ENCODE measurements around the gene PDE4D.
A peak's percentile ranks its signal among the peaks of the same experiment; 100 is the strongest.
"Not testable (repeated sequence)": the region's sequence is repeated elsewhere in the genome, so short reads cannot be mapped to it uniquely, and the experiment has no call there.

Gene PDE4D

GRCh38 chr5:59767211-59767605 is 126.3 kb downstream of the PDE4D start:
- no peaks in the 10 kb centered on the region for H3K9me3 ChIP-seq (ENCODE audit: low read length)
- peak overlapping the region; percentile 90 for H3K27ac ChIP-seq (ENCODE audit: low read depth, low read length)
- H3K27me3 ChIP-seq (ENCODE audit: control insufficient read depth in 1 of 2, insufficient read depth in 2 of 2, low read length in 2 of 2): no peaks in the 10 kb centered on the region
- peak overlapping the region; percentile 71 for H3K9ac ChIP-seq (ENCODE audit: low read length)
- H3K4me3 ChIP-seq (ENCODE audit: low read depth in 1 of 2, low read length in 2 of 2): peak overlapping the region; percentile 57 to 81
- no peaks in the 10 kb centered on the region for H3K36me3 ChIP-seq (ENCODE audit: insufficient read depth, low read length)
- H3K4me1 ChIP-seq (ENCODE audit: insufficient read depth, low read length): peaks cover 29% of the 10 kb centered on the region

GRCh38 chr5:59766427-59767210 is 126.9 kb downstream of the PDE4D start:
- no peaks in the 10 kb centered on the region for H3K36me3 ChIP-seq (ENCODE audit: insufficient read depth, low read length)
- H3K4me1 ChIP-seq (ENCODE audit: insufficient read depth, low read length): peaks cover 23% of the 10 kb centered on the region
- no peaks in the 10 kb centered on the region for H3K9me3 ChIP-seq (ENCODE audit: low read length)
- no peaks in the 10 kb centered on the region for H3K27me3 ChIP-seq (ENCODE audit: control insufficient read depth in 1 of 2, insufficient read depth in 2 of 2, low read length in 2 of 2)
- H3K9ac ChIP-seq (ENCODE audit: low read length): peak overlapping the region; percentile 71
- H3K27ac ChIP-seq (ENCODE audit: low read depth, low read length): peak overlapping the region; percentile 90
- H3K4me3 ChIP-seq (ENCODE audit: low read depth in 1 of 2, low read length in 2 of 2): peak overlapping the region; percentile 57 to 81

- H3K4me1 ChIP-seq (ENCODE audit: insufficient read depth, low read length): peaks cover 26% of the 10 kb centered on the region
- no peaks in the 10 kb centered on the region for H3K27me3 ChIP-seq (ENCODE audit: control insufficient read depth in 1 of 2, insufficient read depth in 2 of 2, low read length in 2 of 2)
- H3K9ac ChIP-seq (ENCODE audit: low read length): no peak overlapping the region
- peak overlapping the region; percentile 57 to 81 for H3K4me3 ChIP-seq (ENCODE audit: low read depth in 1 of 2, low read length in 2 of 2)
- no peaks in the 10 kb centered on the region for H3K9me3 ChIP-seq (ENCODE audit: low read length)
- no peaks in the 10 kb centered on the region for H3K36me3 ChIP-seq (ENCODE audit: insufficient read depth, low read length)
- H3K27ac ChIP-seq (ENCODE audit: low read depth, low read length): peak overlapping the region; percentile 90
Measured at GRCh38 chr5:59765446-59765845, 128.1 kb downstream of the PDE4D start.

GRCh38 chr5:59764361-59764760 is 129.2 kb downstream of the PDE4D start:
- Histone ChIP-seq H3K36me3 (ENCODE audit: insufficient read depth, low read length) (no peaks in the 10 kb centered on the region), H3K27ac (ENCODE audit: low read depth, low read length) (no peak overlapping the region), H3K4me1 (ENCODE audit: insufficient read depth, low read length) (peaks cover 30% of the 10 kb centered on the region)

GRCh38 chr5:59763541-59763940 is 130.0 kb downstream of the PDE4D start:
- no peaks in the 10 kb centered on the region for H3K9me3 ChIP-seq (ENCODE audit: low read length)
- H3K9ac ChIP-seq (ENCODE audit: low read length): no peak overlapping the region
- H3K27me3 ChIP-seq (ENCODE audit: control insufficient read depth in 1 of 2, insufficient read depth in 2 of 2, low read length in 2 of 2): no peaks in the 10 kb centered on the region
- peaks cover 28% of the 10 kb centered on the region for H3K4me1 ChIP-seq (ENCODE audit: insufficient read depth, low read length)
- H3K27ac ChIP-seq (ENCODE audit: low read depth, low read length): no peak overlapping the region
- H3K4me3 ChIP-seq (ENCODE audit: low read depth in 1 of 2, low read length in 2 of 2): no peak overlapping the region
- no peaks in the 10 kb centered on the region for H3K36me3 ChIP-seq (ENCODE audit: insufficient read depth, low read length)

More at GRCh38 chr5:59764361-59764760, 129.2 kb downstream of the PDE4D start:
- Histone ChIP-seq H3K9me3 (ENCODE audit: low read length) (no peaks in the 10 kb centered on the region), H3K9ac (ENCODE audit: low read length) (no peak overlapping the region), H3K4me3 (ENCODE audit: low read depth in 1 of 2, low read length in 2 of 2) (no peak overlapping the region), H3K27me3 (ENCODE audit: control insufficient read depth in 1 of 2, insufficient read depth in 2 of 2, low read length in 2 of 2) (no peaks in the 10 kb centered on the region)

- H3K9me3 ChIP-seq (ENCODE audit: low read length); H3K9ac ChIP-seq (ENCODE audit: low read length); H3K36me3 ChIP-seq (ENCODE audit: insufficient read depth, low read length): not testable (repeated sequence)
Measured at GRCh38 chr5:59762232-59762631, 131.3 kb downstream of the PDE4D start.

GRCh38 chr5:59760785-59761348 is 132.7 kb downstream of the PDE4D start:
- no peak overlapping the region for H3K4me3 ChIP-seq (ENCODE audit: low read depth in 1 of 2, low read length in 2 of 2)
- no peak overlapping the region for H3K27ac ChIP-seq (ENCODE audit: low read depth, low read length)
- no peaks in the 10 kb centered on the region for H3K36me3 ChIP-seq (ENCODE audit: insufficient read depth, low read length)
- H3K9ac ChIP-seq (ENCODE audit: low read length): no peak overlapping the region
- no peaks in the 10 kb centered on the region for H3K9me3 ChIP-seq (ENCODE audit: low read length)
- no peaks in the 10 kb centered on the region for H3K27me3 ChIP-seq (ENCODE audit: control insufficient read depth in 1 of 2, insufficient read depth in 2 of 2, low read length in 2 of 2)
- peaks cover 43% of the 10 kb centered on the region for H3K4me1 ChIP-seq (ENCODE audit: insufficient read depth, low read length)

More at GRCh38 chr5:59762232-59762631, 131.3 kb downstream of the PDE4D start:
- H3K27me3 ChIP-seq (ENCODE audit: control insufficient read depth in 1 of 2, insufficient read depth in 2 of 2, low read length in 2 of 2); H3K4me3 ChIP-seq (ENCODE audit: low read depth in 1 of 2, low read length in 2 of 2); H3K27ac ChIP-seq (ENCODE audit: low read depth, low read length): not testable (repeated sequence)
- H3K4me1 ChIP-seq (ENCODE audit: insufficient read depth, low read length): peaks cover 37% of the 10 kb centered on the region

GRCh38 chr5:59759600-59760351 is 133.8 kb downstream of the PDE4D start:
- no peaks in the 10 kb centered on the region for H3K36me3 ChIP-seq (ENCODE audit: insufficient read depth, low read length)
- peaks cover 39% of the 10 kb centered on the region for H3K4me1 ChIP-seq (ENCODE audit: insufficient read depth, low read length)
- no peak overlapping the region for H3K9ac ChIP-seq (ENCODE audit: low read length)
- H3K9me3 ChIP-seq (ENCODE audit: low read length): no peaks in the 10 kb centered on the region
- no peak overlapping the region for H3K4me3 ChIP-seq (ENCODE audit: low read depth in 1 of 2, low read length in 2 of 2)
- no peaks in the 10 kb centered on the region for H3K27me3 ChIP-seq (ENCODE audit: control insufficient read depth in 1 of 2, insufficient read depth in 2 of 2, low read length in 2 of 2)
- H3K27ac ChIP-seq (ENCODE audit: low read depth, low read length): no peak overlapping the region

- Histone ChIP-seq H3K27ac (ENCODE audit: low read depth, low read length) (no peak overlapping the region), H3K4me1 (ENCODE audit: insufficient read depth, low read length) (peaks cover 33% of the 10 kb centered on the region), H3K36me3 (ENCODE audit: insufficient read depth, low read length) (no peaks in the 10 kb centered on the region), H3K27me3 (ENCODE audit: control insufficient read depth in 1 of 2, insufficient read depth in 2 of 2, low read length in 2 of 2) (no peaks in the 10 kb centered on the region), H3K4me3 (ENCODE audit: low read depth in 1 of 2, low read length in 2 of 2) (no peak overlapping the region), H3K9ac (ENCODE audit: low read length) (no peak overlapping the region), H3K9me3 (ENCODE audit: low read length) (no peaks in the 10 kb centered on the region)
Measured at GRCh38 chr5:59758566-59758965, 135.0 kb downstream of the PDE4D start.

GRCh38 chr5:59757442-59757841 is 136.1 kb downstream of the PDE4D start:
- Histone ChIP-seq H3K27ac (ENCODE audit: low read depth, low read length) (no peak overlapping the region), H3K9ac (ENCODE audit: low read length) (no peak overlapping the region), H3K4me1 (ENCODE audit: insufficient read depth, low read length) (peaks cover 34% of the 10 kb centered on the region), H3K4me3 (ENCODE audit: low read depth in 1 of 2, low read length in 2 of 2) (no peak overlapping the region), H3K9me3 (ENCODE audit: low read length) (no peaks in the 10 kb centered on the region), H3K36me3 (ENCODE audit: insufficient read depth, low read length) (no peaks in the 10 kb centered on the region), H3K27me3 (ENCODE audit: control insufficient read depth in 1 of 2, insufficient read depth in 2 of 2, low read length in 2 of 2) (no peaks in the 10 kb centered on the region)

GRCh38 chr5:59756373-59757035 is 137.0 kb downstream of the PDE4D start:
- no peaks in the 10 kb centered on the region for H3K27me3 ChIP-seq (ENCODE audit: control insufficient read depth in 1 of 2, insufficient read depth in 2 of 2, low read length in 2 of 2)

More at GRCh38 chr5:59756373-59757035, 137.0 kb downstream of the PDE4D start:
- no peak overlapping the region for H3K27ac ChIP-seq (ENCODE audit: low read depth, low read length)
- no peak overlapping the region for H3K9ac ChIP-seq (ENCODE audit: low read length)
- no peaks in the 10 kb centered on the region for H3K36me3 ChIP-seq (ENCODE audit: insufficient read depth, low read length)
- no peak overlapping the region for H3K4me3 ChIP-seq (ENCODE audit: low read depth in 1 of 2, low read length in 2 of 2)
- H3K4me1 ChIP-seq (ENCODE audit: insufficient read depth, low read length): peaks cover 36% of the 10 kb centered on the region
- no peaks in the 10 kb centered on the region for H3K9me3 ChIP-seq (ENCODE audit: low read length)

Data from muscle layer of colon (tissue), 2 donors.